NCI-H1694 treated with DMSO at 0.1 percent for 48 hours (cell line): ENCODE data around the gene RNF126.
"Not testable (repeated sequence)": the region's sequence is repeated elsewhere in the genome, so short reads cannot be mapped to it uniquely, and the experiment has no call there.

Experiments used
- DNase-seq: peaks from one replicate; lab custom pipeline; 2025; lab: John Stamatoyannopoulos, UW

The RNF126 gene

DNA sequence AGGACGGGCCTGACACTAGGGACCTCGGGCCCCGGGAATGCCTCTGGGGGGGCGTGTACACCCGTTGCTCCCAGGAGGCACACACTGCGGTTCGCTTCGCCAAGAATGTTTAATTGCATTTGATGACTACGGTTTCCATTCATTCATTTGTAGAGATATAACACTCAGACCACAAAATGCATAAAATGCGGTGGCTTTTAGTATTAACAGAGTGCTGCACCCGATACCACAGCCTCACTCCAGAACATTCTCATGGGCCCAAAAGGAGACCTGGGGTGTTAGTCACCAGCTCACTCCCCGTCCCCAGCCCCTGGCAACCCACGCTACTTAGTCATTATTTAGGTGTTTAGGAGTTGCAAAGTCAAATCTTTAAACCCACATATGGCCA lies 51.5 kb downstream of the RNF126 start:
- DNase-seq = no peak

DNA sequence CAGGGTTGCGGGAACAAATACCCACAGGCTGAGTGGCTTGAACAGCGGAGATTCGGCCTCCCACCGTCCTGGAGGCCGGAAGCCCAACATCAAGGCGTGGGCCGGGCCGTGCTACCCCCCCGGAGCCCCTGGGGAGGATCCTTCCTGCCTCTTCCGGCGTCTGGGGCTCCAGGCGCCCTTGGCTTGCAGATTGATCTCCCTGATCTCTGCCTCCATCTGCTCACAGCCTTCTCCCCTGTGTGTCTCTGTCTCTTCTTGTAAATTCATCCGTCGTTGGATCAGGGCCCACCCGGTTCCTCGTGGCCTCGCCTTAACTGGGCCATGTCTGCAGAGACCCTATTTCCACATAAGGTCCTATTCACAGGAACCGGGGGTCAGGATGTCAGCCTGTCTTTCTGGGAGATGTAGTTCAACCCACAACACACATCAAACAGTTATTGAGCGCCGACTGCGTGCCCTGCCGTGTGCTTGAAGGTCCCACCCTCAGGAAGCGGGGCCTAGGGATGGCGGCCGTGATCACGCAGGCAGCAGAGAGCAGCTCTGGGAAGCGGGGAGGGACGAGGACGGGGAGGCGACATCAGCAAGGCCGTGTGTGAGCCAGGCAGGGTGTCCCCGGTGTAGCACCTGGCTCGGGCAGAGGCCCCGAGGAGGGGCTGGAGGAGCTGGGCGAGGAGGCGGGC lies 52.1 kb downstream of the RNF126 start:
- DNase-seq = no peak

DNA sequence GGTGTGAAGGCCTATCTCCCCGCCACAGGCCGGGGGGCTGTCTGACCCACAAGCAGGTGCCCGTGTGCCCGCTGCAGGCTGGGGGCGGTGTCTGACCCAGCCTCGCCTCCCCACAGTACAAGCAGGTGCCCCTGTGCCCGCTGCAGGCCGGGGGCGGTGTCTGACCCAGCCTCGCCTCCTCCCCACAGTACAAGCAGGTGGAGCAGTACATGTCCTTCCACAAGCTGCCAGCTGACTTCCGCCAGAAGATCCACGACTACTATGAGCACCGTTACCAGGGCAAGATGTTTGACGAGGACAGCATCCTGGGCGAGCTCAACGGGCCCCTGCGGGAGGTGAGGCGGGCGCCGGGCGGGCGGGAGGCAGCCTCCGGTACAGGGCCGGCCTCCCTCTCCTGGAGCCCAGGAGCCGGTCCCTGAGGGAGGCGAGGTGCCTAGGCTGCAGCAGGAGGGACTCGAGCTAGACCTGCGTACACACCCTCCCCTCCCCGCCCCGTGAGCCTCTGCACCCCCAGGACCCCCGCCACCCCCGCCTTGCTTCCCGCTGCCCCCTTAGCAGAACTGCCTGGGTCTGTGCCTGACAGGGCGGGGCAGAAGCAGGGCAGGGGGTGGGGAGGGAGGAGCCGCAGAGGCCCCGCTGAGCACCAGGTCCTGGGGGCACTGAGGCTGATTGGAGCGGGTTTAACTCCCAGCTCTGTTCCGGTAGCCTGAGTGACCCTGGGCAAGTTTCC lies 52.8 kb downstream of the RNF126 start:
- DNase-seq = no peak

DNA sequence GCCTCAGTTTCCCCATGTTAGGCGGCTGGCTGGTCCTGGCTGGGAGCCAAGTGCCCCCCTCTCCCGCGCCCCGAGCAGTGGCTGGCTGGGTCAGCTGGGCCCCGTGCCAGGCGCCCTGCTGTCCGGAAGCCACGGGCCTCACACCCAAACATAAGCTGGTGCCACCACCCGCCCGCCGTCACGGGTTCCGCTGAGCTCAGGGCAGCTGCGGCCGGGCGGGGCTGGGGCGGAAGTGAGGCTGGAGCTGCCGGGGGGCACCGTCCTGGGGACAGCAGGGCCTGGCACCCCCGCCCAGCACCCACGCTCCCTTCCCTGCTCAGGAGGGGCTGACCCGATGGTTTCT lies 54.0 kb downstream of the RNF126 start:
- DNase-seq = no peak

DNA sequence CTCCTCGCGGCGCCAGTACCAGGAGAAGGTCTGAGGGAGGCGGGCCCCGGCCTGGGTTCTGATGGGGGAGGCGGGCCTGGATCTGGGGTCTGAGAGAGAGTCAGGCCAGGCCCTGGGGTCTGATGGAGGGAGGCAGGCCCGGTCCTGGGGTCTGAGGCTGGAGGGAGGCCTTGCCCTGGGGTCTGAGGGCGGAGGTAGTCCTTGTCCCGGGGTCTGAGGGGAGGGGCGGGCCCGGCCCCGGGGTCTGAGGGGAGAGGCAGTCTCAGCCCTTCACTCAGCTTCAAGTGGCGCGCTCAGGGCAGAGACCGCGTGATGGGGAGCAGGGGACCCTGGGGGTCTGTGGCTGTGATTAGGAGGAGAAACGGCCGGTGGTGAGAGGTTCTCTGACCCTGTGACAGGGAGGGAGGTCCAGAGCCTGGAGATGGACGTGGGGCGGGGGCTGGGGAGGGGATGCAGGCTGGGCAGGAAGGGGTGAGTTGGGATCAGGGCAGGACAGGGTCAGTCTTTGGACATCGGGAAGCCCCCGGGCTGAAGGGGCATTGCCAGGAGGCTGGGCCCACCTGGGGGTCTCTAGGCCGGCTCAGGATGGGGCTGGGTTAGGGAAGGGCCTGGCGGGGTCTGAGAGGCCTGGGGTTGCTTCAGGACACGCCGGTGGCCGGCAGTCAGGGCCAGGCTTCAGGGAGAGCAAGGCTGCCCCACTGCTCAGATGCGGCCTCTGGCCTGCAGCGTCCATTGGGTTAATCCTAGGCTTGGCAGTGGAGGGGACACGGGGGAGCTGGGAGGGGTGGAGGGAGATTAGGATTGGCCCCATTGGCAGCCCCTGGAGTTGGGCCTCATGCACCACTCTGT lies 54.6 kb downstream of the RNF126 start:
- no peak for DNase-seq

DNA sequence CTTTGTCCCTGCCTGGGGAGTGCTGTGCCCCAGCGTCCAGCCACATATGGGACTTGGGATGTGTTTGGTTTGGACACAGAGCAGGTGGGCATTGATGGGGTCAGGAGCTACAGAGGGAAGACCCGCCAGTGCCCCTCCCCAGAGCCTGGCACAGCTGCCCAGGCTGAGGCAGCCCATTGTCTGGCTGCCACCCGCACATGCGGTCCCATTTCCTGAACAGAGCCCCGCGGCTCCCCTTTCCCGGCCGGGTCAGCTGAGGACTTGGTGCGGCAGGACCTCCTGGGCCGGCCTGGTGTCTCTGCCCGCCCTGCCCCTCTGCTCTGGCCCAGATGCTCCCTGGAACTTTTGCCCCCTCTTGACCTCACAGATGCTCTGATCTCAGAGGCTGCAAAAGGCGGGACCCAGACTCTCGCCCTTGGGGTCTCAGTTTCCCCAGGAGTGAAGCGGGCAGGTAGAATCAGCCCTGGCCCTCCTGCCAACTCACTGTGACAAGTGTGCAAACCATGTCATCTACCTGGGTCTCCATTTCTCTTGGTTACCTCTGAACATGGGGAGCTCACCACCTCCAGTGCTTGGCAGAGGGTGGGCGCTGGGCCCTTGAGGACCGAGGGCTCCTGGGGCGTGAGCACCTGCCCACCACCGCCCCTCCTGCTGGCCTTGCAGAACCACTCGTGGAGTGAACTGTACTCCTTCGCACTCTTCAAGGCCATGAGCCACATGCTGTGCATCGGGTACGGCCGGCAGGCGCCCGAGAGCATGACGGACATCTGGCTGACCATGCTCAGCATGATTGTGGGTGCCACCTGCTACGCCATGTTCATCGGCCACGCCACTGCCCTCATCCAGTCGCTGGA lies 55.5 kb downstream of the RNF126 start:
- DNase-seq = no peak

DNA sequence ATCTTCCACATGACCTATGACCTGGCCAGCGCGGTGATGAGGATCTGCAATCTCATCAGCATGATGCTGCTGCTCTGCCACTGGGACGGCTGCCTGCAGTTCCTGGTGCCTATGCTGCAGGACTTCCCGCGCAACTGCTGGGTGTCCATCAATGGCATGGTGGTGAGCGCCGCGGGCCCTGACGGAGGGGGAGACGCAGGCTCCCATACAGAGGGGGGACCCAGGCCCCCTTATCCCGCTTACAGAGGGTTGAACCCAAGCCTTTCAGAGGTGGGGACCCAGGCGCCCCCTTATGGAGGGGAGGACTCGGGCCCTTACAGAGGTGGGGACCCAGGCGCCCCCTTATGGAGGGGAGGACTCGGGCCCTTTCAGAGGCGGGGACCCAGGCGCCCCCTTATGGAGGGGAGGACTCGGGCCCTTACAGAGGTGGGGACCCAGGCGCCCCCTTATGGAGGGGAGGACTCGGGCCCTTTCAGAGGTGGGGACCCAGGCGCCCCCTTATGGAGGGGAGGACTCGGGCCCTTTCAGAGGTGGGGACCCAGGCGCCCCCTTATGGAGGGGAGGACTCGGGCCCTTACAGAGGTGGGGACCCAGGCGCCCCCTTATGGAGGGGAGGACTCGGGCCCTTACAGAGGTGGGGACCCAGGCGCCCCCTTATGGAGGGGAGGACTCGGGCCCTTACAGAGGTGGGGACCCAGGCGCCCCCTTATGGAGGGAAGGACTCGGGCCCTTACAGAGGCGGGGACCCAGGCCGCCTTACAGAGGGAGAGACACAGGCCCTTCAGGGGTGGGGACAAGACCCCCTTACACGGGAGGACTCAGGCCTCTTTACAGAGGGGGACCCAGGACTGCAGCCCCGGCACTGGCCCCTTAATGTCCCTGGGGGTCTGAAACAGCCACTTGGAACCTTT lies 57.7 kb downstream of the RNF126 start:
- DNase-seq = not testable (repeated sequence)

DNA sequence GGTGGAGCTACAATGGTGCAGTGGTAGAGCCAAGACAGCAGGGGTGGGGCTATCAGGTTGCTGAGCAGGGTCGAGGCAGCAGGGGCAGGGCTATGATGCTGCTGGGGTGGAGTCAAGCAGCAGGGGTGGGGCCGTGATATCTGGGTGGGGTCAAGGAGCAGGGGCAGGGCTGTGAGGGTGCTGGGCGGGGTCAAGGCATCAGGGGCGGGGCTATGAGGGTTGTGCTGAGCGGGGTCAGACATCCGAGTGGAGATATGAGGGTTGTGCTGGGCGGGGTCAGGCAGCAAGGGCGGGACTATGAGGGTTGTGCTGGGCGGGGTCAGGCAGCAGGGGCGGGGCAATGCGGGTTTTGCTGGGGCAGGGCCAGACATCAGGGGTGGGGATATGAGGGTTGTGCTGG lies 58.7 kb downstream of the RNF126 start:
- DNase-seq = no peak

DNA sequence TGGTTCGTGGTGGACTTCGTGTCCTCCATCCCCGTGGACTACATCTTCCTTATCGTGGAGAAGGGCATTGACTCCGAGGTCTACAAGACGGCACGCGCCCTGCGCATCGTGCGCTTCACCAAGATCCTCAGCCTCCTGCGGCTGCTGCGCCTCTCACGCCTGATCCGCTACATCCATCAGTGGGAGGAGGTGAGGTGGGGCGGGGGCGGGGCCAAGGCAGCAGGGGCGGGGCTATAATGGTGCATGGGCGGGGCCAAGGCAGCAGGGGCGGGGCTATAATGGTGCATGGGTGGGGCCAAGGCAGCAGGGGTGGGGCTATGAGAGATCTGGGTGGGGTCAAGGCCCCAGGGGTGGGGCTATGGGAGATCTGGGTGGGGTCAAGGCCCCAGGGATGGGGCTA lies 59.2 kb downstream of the RNF126 start:
- not testable (repeated sequence) for DNase-seq

DNA sequence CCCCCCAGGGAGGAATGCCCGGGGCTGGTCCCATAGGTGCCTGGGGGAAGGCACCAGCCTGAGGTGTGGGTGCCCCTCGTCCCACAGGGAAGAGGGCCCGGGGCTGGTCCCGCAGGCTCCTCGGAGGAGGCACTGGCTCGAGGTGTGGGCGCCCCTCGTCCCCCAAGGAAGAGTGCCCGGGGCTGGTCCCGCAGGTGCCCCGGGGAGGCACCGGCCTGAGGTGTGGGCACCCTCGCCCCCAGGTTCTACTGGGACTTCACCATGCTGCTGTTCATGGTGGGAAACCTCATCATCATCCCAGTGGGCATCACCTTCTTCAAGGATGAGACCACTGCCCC lies 59.7 kb downstream of the RNF126 start:
- not testable (repeated sequence) for DNase-seq

DNA sequence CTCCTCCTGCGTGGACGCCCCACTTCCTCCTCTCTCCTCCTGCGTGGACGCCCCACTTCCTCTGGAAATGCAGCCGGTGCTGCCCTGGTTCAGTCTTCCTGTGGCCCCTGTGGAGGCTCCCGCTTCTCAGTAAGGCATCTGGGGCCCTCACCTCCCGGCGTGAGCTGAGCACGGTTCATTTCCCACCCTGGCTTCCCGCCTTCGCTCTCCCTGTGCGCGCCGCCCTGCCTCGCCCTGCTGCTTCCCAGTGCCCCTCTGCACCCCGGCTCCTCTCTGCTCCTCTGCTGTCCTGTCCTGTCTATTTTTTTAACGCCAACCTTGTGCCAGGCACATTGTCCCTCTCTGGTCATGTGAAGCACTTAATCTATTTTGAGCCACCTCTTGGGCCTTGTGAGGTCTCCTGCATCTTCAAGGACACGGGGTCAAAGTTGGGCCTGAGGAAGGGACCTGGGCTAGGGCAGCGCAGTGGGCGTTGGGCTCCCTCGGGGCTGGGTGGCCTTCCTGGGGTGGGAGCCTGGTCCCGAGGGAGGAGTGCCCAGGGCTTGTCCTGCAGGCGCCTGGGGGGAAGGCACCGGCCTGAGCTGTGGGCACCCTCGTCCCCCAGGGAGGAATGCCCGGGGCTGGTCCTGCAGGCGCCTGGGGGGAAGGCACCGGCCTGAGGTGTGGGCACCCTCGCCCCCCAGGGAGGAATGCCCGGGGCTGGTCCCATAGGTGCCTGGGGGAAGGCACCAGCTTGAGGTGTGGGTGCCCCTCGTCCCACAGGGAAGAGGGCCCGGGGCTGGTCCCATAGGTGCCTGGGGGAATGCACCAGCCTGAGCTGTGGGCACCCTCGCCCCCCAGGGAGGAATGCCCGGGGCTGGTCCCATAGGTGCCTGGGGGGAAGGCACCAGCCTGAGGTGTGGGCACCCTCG lies 60.4 kb downstream of the RNF126 start:
- no peak for DNase-seq

DNA sequence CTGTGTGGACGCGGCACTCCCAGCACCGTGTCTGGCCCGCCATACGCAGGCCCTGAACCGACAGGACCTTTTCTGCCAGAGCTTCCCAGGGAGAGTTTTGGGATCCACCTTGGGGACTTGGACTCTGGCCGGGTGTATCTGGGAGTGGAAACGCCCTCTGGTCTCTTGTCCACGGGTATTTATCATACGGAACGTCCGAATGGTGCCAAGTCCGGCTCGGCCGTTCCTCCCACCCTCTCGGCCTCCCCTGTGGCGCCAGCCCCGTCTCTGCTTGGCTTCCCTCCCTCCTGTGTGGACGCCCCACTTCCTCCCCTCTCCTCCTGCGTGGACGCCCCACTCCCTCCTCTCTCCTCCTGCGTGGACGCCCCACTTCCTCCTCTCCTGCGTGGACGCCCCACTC lies 61.2 kb downstream of the RNF126 start:
- no peak for DNase-seq

DNA sequence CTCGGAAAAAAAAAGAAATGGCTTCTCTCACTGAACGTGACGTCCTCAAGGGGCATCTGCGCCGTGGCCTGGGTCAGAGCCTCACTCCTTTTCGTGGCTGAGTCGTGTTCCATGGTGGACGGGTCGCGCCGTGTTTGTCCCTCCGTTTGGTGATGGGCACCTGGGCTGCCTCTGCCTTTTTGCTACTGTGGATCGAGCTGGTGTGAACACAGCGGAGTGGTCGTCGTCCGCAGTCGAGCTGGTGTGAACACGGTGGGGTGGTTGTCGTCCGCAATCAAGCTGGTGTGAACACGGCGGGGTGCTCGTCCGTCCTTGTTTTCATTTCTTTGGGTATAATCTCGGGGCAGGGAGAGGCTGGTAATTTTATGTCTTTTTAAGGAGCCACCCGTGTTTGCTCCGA lies 61.7 kb downstream of the RNF126 start:
- DNase-seq = no peak
